DMS153 treated with DMSO at 0.1 percent for 48 hours (cell line): ENCODE data around the gene LARGE2.

Experiments used
- DNase-seq: peaks from one replicate; lab custom pipeline; 2025; ENCODE audit not compliant: unreplicated experiment; lab: John Stamatoyannopoulos, UW

LARGE2 gene

GRCh38 chr11:45913942-45914635 lies 8.4 kb upstream of the LARGE2 start:
- DNase-seq = no peak

GRCh38 chr11:45915446-45915845 lies 7.0 kb upstream of the LARGE2 start:
- DNase-seq = no peak

- no peak for DNase-seq
Measured at GRCh38 chr11:45917286-45917622, 5.2 kb upstream of the LARGE2 start.

DNA sequence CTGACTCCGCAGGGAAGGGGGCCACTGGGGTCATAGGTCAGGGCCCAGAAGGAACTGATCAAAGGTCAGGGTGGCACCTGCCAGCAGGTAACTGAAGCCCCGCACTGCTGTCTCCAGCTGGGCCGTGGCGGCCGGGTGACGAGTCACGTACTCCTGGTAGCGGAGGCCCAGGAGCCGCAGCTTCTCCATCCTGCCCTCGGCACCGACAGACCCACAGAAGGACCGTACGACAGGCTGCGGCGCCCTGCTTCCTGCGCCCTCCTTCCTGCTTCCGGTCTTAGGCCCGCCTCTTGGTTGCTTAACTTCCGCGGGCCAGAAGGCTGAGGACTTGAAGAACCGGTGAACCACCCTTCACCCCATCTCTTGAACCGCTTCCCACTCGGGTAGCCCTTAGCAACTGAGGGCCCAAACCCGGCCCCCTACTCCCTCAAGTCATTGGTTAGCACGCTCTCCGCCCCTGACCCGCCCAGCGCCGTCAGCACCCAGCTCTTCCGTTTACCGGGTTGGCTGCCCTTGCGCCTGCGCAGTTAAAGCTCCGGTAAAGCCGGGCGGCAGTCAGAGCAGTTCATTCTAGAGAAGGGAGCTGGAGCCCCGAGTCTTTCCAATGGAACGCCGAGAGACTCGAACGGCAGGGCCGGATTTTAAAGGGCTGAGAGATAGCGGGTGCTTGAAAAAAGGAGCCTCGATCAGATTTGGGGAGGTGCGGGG lies 4.7 kb upstream of the LARGE2 start, which contains the start of gene PEX16:
Gene PEX16 (minus strand): TSS at position 255 of the 708 bp plus-strand sequence. CDS start 66 bp downstream, at position 189.
- DNase-seq = peak; percentile 96

DNA sequence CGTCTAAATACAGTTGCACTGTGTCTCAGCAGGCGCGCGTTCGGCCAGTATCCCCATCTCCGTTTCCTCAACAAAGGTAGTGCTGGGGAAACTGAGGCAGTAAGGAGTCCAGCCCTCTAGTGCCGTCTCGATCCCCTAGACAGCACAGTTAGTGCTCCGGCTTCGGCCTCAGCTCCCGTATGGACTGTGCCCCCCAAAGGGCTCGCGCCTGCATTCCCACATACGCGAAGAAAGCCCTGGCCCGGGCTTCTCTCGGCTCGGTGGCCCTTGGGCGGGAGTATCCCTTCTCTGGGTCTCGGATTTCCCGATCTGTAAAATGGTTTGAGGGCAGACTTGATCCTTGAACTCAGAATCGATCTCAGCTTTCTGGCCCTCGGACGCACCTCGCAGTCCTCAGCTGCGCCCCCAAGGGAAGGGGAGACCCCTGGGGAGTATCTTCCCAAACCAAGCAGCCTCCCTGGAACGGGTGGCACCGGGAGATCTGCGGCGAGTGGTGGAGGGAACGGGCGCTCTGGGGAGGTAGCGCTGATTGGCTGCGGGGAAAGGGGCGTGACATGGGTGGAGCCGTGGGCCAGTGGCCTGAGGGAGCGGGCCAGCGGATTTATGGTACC lies 4.0 kb upstream of the LARGE2 start:
- peak; percentile 57 for DNase-seq

- no peak for DNase-seq
Measured at GRCh38 chr11:45918962-45919675, 3.3 kb upstream of the LARGE2 start.

DNA sequence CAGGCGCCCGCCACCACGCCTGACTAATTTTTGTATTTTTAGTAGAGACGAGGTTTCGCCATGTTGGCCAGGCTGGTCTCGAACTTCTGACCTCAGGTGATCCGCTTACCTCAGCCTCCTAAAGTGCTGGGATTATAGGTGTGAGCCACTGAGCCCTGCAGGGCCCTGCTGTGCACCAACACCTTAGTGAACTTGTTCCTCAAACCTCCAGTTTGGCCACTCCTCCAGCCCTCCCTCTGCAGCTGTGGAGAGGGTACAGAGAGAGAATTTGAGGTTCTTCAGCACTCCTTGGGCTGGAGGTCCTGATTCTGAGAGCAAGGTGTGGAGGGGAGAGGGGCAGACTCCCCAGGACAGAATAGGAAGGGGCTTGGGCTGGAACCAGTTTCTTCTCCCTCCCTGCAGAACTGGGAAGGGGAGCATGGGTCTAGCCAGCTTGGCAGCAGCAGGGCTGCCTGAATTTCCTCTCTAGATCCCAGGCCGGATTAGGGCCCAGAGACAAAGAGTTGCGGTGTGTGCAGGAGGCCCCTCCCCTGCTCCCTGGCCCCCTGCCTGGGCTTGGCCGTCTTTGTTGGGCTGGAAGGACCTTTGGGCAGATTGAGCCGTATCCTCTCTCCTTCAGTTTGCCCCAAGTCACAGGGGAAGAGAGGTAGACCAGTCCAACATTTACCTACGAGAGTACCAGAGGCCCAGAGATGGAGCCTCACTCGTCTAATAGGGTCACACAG lies 2.5 kb upstream of the LARGE2 start:
- DNase-seq = no peak

- DNase-seq = no peak
Measured at GRCh38 chr11:45920531-45921477, 1.7 kb upstream of the LARGE2 start.

DNA sequence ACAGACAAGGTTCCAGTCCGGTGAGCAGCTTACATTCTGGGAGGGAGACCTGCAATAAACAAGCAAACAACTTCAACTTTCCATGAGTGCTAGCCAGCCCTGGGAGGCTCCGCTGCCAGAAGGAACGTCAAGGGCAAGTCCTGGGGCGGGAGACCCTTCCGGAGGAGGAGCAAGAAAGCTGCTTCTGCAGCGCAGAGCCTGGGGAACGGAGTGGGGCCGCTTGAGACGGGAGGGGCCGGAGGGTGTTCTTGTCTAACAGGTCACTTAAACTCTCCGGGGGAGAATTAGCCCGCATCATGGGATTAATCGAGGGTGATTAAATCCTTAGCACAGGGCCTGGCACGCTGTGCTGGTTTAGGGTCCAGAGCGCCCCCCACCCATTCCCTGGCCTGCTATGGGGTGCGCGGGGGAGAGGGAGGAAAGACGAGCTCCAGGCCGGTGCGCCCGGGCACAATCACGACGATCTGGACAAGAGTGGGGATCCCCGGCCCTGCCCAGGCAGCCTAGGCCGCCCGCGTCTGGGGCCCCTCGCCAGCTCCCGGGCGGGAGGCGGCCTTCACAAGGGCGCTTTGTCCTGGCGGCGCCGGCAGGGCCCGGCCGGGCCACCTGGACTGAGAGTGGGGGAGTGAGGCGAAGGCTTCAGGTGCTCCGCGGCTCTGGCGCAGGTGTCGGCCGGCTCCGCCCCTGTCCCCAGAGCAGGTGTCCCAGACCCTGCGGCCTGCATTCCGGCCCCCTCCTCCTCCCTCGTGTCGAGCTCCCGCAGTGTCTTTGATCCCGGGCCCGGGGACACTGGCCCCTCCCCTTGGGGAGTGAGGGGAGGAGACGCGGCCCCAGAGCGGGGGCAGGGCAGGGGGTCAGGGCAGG lies 663 bp upstream of the LARGE2 start:
- DNase-seq = peak; percentile 57

DNA sequence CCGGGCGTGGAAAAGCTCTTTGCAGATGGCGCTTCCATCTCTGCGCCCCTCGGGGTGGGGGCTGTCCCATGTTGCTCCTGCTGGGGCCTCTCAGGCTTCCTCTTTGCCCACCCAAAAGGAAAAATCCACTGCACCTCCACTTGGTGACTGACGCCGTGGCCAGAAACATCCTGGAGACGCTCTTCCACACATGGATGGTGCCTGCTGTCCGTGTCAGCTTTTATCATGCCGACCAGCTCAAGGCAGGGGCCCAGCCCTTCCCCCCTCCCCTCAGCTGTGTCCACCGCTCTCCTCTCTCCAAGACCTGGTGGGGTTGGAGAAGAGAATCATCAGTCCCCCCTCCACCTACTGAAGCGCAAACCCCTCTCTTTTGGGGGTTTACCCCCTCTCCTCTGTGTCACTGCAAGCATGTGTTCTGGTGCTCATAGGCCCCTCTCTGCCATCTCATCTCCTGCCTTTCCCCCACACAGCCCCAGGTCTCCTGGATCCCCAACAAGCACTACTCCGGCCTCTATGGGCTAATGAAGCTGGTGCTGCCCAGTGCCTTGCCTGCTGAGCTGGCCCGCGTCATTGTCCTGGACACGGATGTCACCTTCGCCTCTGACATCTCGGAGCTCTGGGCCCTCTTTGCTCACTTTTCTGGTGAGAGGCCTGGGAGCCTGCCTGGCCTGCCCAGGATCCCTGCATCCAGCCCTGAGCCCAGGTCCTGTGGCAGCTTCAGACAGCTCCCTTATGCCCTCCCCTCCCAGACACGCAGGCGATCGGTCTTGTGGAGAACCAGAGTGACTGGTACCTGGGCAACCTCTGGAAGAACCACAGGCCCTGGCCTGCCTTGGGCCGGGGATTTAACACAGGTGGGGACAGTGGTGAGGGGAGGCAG lies 1.8 kb downstream of the LARGE2 start:
- DNase-seq = no peak

DNA sequence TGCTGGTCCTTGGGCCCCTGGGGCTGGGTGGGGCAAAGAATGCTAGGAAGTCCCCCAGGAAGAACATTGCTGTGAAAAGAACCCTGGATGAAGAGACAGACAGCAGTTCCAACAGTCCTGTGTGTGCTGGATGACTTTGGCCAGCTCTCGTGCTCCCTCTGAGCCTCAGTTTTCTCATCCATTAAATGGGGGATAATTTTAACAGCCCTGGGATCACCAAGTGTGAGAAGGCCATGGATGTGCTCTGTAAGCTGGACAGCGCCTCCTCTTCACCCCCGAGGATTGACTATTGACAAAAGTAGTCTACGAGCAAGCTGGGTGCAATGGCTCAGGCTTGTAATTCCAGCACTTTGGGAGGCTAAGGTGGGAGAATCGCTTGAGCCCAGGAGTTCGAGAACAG lies 2.5 kb downstream of the LARGE2 start:
- no peak for DNase-seq

GRCh38 chr11:45925550-45925949 lies 3.1 kb downstream of the LARGE2 start:
- no peak for DNase-seq

DNA sequence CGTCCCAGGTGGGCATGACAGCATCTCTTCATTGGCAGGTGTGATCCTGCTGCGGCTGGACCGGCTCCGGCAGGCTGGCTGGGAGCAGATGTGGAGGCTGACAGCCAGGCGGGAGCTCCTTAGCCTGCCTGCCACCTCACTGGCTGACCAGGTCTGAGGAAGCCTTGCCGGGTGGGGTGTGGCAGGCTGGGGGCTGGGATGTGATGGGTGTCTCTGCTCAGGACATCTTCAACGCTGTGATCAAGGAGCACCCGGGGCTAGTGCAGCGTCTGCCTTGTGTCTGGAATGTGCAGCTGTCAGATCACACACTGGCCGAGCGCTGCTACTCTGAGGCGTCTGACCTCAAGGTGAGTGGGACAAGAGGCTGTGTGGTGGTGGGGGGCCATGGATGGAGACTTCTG lies 3.5 kb downstream of the LARGE2 start:
- no peak for DNase-seq

DNA sequence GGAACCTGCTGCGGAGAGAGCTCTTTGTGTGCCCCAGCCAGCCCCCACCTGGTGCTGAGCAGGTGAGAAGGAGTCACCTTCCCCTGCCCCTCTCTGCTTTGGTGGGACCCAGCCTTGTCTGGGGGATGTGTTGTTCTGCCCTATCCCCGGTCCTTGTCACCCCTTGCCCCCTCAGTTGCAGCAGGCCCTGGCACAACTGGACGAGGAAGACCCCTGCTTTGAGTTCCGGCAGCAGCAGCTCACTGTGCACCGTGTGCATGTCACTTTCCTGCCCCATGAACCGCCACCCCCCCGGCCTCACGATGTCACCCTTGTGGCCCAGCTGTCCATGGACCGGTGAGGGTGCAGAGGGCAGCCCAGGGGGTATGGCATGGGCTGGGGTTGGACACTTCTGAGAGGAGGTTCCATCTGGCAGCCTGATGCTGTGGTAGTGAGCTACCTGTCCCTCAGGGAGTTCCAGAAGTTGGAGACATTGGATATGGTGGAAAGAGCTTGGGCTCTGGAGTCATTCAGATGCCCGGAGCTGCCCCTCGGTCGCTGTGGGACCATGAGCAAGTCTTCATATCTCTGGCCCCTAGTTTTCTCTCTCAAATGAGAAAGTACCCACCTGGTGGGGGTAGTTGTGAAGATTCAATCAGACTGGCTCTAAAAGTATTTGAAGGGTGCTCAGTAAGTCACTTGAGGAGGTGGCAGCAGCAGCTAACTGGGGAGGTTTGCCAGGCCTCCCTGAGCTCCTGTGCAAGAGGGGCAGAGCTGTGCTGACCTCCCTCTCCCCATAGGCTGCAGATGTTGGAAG lies 4.3 kb downstream of the LARGE2 start:
- DNase-seq = no peak

DNA sequence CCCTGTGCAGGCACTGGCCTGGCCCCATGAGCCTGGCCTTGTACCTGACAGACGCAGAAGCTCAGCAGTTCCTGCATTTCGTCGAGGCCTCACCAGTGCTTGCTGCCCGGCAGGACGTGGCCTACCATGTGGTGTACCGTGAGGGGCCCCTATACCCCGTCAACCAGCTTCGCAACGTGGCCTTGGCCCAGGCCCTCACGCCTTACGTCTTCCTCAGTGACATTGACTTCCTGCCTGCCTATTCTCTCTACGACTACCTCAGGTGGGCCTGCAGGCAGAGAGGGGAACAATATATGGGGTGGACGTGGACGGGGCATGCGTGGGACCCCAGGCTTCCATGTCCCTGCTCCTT lies 4.9 kb downstream of the LARGE2 start:
- no peak for DNase-seq

GRCh38 chr11:45927684-45928413 lies 5.4 kb downstream of the LARGE2 start:
- no peak for DNase-seq
